Fibroblast of lung (primary cell): ENCODE results near the gene BOD1L2.

ENCODE experiments used
- EZH2 ChIP-seq: IDR thresholded peaks from 2 replicates; pipeline ENCODE4 v1.5.1; 2012; ENCODE audit warnings: low read length, control low read depth, mild to moderate bottlenecking; ENCODE audit errors: missing control alignments
- TF ChIP-seq, protein P1 (sequence below), 2 donors: IDR thresholded peaks in 1 of 2; conservative IDR thresholded peaks in 1 of 2; 1 replicate in 1 of 2; 2 replicates in 1 of 2; pipeline ENCODE4 v1.5.1; 2011 to 2012; ENCODE audit warnings: low read length in 2 of 2, control low read depth in 1 of 2, inconsistent platforms in 1 of 2, low read depth in 1 of 2, mild to moderate bottlenecking in 1 of 2

GRCh38 chr18:57150081-57150480 is 3.2 kb downstream of the BOD1L2 start:
- TF ChIP-seq, protein P1, sequence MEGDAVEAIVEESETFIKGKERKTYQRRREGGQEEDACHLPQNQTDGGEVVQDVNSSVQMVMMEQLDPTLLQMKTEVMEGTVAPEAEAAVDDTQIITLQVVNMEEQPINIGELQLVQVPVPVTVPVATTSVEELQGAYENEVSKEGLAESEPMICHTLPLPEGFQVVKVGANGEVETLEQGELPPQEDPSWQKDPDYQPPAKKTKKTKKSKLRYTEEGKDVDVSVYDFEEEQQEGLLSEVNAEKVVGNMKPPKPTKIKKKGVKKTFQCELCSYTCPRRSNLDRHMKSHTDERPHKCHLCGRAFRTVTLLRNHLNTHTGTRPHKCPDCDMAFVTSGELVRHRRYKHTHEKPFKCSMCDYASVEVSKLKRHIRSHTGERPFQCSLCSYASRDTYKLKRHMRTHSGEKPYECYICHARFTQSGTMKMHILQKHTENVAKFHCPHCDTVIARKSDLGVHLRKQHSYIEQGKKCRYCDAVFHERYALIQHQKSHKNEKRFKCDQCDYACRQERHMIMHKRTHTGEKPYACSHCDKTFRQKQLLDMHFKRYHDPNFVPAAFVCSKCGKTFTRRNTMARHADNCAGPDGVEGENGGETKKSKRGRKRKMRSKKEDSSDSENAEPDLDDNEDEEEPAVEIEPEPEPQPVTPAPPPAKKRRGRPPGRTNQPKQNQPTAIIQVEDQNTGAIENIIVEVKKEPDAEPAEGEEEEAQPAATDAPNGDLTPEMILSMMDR (conservative IDR thresholded peaks at IDR 0.05 in 1 of 2, IDR thresholded peaks at IDR 0.05 in 1 of 2; ENCODE audit: low read depth in 1 of 2, low read length in 2 of 2) = no peak
- TF ChIP-seq EZH2 = no peak
